IMR-90 (cell line): ENCODE results near the gene SPOCK3. TPM values are rescaled to one million over a fixed set of nuclear protein-coding genes. Genes with fewer than 3 reads are reported as not detected.

Experiments used
- ATAC-seq: fragments of 200-7000 bp; cut with Tn5 transposase; 2 replicates; pipeline ENCODE4 v1.9.1; 2020; ENCODE audit warnings: low read depth, mild to moderate bottlenecking, moderate library complexity
- BruUV-seq: library from RNA; stranded (reverse); fragments of 400-500 nt; replicated peaks from 2 replicates; lab custom pipeline; 2021; lab: Mats Ljungman, UMichigan
- CTCF ChIA-PET: fragments of 300-600 bp; formaldehyde crosslinking; extraction: SDS; loops from one replicate; lab custom pipeline; 2021; ENCODE audit warnings: antibody characterized with exemption; lab: Yijun Ruan, JAX
- POLR2A ChIA-PET: fragments of 300-600 bp; sonication (Branson Sonifier 250); formaldehyde crosslinking; loops from one replicate; lab custom pipeline; 2022; ENCODE audit warnings: antibody characterized with exemption; ENCODE audit not compliant: unreplicated experiment; lab: Charles Lee
- DNase-seq: peaks from one replicate; pipeline ENCODE4 v3.0.0; 2013
- H2AFZ ChIP-seq: replicated peaks from 2 replicates; pipeline ENCODE3; 2013; ENCODE audit warnings: low read length, mild to moderate bottlenecking; ENCODE audit not compliant: poor library complexity
- H2AK5ac ChIP-seq: 2 replicates; pipeline ENCODE4 v1.6.1; 2013; ENCODE audit warnings: low read depth, low read length, inconsistent platforms
- H2AK9ac ChIP-seq: replicated peaks from 2 replicates; pipeline ENCODE3; 2013; ENCODE audit warnings: mild to moderate bottlenecking, low read depth, low read length, moderate library complexity; ENCODE audit not compliant: poor library complexity
- H2BK120ac ChIP-seq: 2 replicates; pipeline ENCODE4 v1.6.1; 2013; ENCODE audit warnings: low read depth, low read length, inconsistent platforms
- H2BK15ac ChIP-seq: 3 replicates; pipeline ENCODE4 v1.6.1; 2013; ENCODE audit warnings: low read depth, low read length, inconsistent platforms
- H2BK20ac ChIP-seq: 2 replicates; pipeline ENCODE4 v1.6.1; 2013; ENCODE audit warnings: low read depth, mild to moderate bottlenecking, inconsistent platforms, low read length, moderate library complexity
- H2BK5ac ChIP-seq: 2 replicates; pipeline ENCODE4 v1.6.1; 2013; ENCODE audit warnings: mild to moderate bottlenecking, low read depth, low read length, inconsistent platforms; ENCODE audit not compliant: poor library complexity, severe bottlenecking
- H3K14ac ChIP-seq: replicated peaks from 2 replicates; pipeline ENCODE4 v1.6.1; 2013; ENCODE audit warnings: low read depth, low read length, inconsistent platforms
- H3K18ac ChIP-seq: 2 replicates; pipeline ENCODE4 v1.6.1; 2013; ENCODE audit warnings: low read depth, low read length, control low read depth
- H3K23ac ChIP-seq: 2 replicates; pipeline ENCODE4 v1.6.1; 2013; ENCODE audit warnings: low read depth, low read length, inconsistent platforms
- H3K27ac ChIP-seq: 2 replicates; pipeline ENCODE4 v1.5.1; 2013; ENCODE audit warnings: mild to moderate bottlenecking, control low read depth, low read length; ENCODE audit not compliant: insufficient read depth
- H3K27me3 ChIP-seq: 2 replicates; pipeline ENCODE4 v1.6.1; 2013; ENCODE audit warnings: low read length; ENCODE audit not compliant: control insufficient read depth, insufficient read depth
- H3K36me3 ChIP-seq: 2 replicates; pipeline ENCODE4 v1.6.1; 2013; ENCODE audit warnings: low read length, mixed read lengths; ENCODE audit not compliant: control insufficient read depth, insufficient read depth
- H3K4ac ChIP-seq: 2 replicates; pipeline ENCODE4 v1.6.1; 2013; ENCODE audit warnings: low read depth, low read length, inconsistent platforms
- H3K4me1 ChIP-seq: 2 replicates; pipeline ENCODE4 v1.6.1; 2013; ENCODE audit warnings: low read length, mixed read lengths; ENCODE audit not compliant: control insufficient read depth, insufficient read depth
- H3K4me2 ChIP-seq: 2 replicates; pipeline ENCODE4 v1.6.1; 2013; ENCODE audit warnings: low read depth, mild to moderate bottlenecking, control low read depth, low read length, moderate library complexity
- H3K4me3 ChIP-seq: 2 replicates; pipeline ENCODE4 v1.5.1; 2013; ENCODE audit warnings: low read depth, mild to moderate bottlenecking, control low read depth, low read length, moderate library complexity; ENCODE audit not compliant: insufficient read depth
- H3K56ac ChIP-seq: 2 replicates; pipeline ENCODE4 v1.6.1; 2013; ENCODE audit warnings: low read length, inconsistent platforms; ENCODE audit not compliant: insufficient read depth; ENCODE audit errors: extremely low read depth
- H3K79me1 ChIP-seq, 2 experiments: 2 replicates each; pipeline ENCODE4 v1.6.1; 2013; ENCODE audit warnings: low read length in 2 of 2, inconsistent platforms in 1 of 2, low read depth in 1 of 2
- H3K9ac ChIP-seq: 2 replicates; pipeline ENCODE4 v1.6.1; 2013; ENCODE audit warnings: low read depth, low read length, control low read depth
- H3K9me1 ChIP-seq: 2 replicates; pipeline ENCODE4 v1.6.1; 2013; ENCODE audit warnings: low read length, inconsistent platforms; ENCODE audit not compliant: insufficient read depth
- H3K9me3 ChIP-seq: 2 replicates; pipeline ENCODE4 v1.6.1; 2013; ENCODE audit warnings: low read length; ENCODE audit not compliant: control insufficient read depth, insufficient read depth
- H4K20me1 ChIP-seq: 2 replicates; pipeline ENCODE4 v1.6.1; 2013; ENCODE audit warnings: low read length, inconsistent platforms; ENCODE audit not compliant: insufficient read depth
- H4K5ac ChIP-seq: 2 replicates; pipeline ENCODE4 v1.6.1; 2013; ENCODE audit warnings: mild to moderate bottlenecking, low read depth, low read length, control low read depth
- H4K8ac ChIP-seq, 2 experiments: 2 replicates each; pipeline ENCODE4 v1.6.1; 2013; ENCODE audit warnings: low read depth in 2 of 2, low read length in 2 of 2, control low read depth in 1 of 2, inconsistent platforms in 1 of 2
- H4K91ac ChIP-seq: 2 replicates; pipeline ENCODE4 v1.6.1; 2013; ENCODE audit warnings: low read depth, low read length, inconsistent platforms; ENCODE audit not compliant: insufficient read depth
- CTCF ChIP-seq: conservative IDR thresholded peaks from 2 replicates; pipeline ENCODE4 v1.5.1; 2012; ENCODE audit warnings: mild to moderate bottlenecking, low read depth, low read length, improper control_type of control experiment
- FOS ChIP-seq: fragments of 150-350 bp; IDR thresholded peaks from 2 replicates; pipeline ENCODE4 v1.6.1; 2016; ENCODE audit warnings: low read depth, low read length
- RAD21 ChIP-seq: IDR thresholded peaks from 2 replicates; pipeline ENCODE4 v1.6.1; 2012; ENCODE audit warnings: low read length, improper control_type of control experiment
- RCOR1 ChIP-seq: IDR thresholded peaks from 2 replicates; pipeline ENCODE4 v1.6.1; 2012; ENCODE audit warnings: mild to moderate bottlenecking, low read length, improper control_type of control experiment; ENCODE audit not compliant: insufficient replicate concordance
- SMC3 ChIP-seq: fragments of 150-350 bp; IDR thresholded peaks from 2 replicates; pipeline ENCODE4 v1.6.1; 2016; ENCODE audit warnings: low read depth, mild to moderate bottlenecking, antibody characterized with exemption, low read length, moderate library complexity
- WGBS, 2 experiments: methylation state at CpG; one replicate each; pipeline versions ENCODE4 v1.1.5 to v1.1.7; 2013; ENCODE audit warnings: missing lambda C conversion rate in 2 of 2; ENCODE audit not compliant: insufficient read length in 1 of 2; ENCODE audit errors: extremely low coverage in 2 of 2; 5-methylcytosine and 5-hydroxymethylcytosine counted together
- dilution Hi-C: fragments of 300-500 bp; cut with HindIII; formaldehyde crosslinking; loops from one replicate; pipeline ENCODE4 v1.14.3; 2018; ENCODE audit warnings: low sequenced_read_pairs; ENCODE audit not compliant: unreplicated experiment
- in situ Hi-C: fragments of 300-500 bp; cut with MboI; formaldehyde crosslinking; loops from 3 replicates; pipeline ENCODE4 v1.14.3; 2019; ENCODE audit warnings: low sequenced_read_pairs, inconsistent platforms, mixed read lengths
- intact Hi-C: fragments of 100-400 bp; cut with micrococcal nuclease; formaldehyde crosslinking; loops from 2 replicates; pipeline ENCODE4 v1.10.0; 2022
- polyA plus RNA-seq, 3 experiments: library from polyadenylated mRNA; depleted of rRNA; stranded (reverse); fragments of >200 nt; gene quantifications; 2 replicates each; pipeline ENCODE4 v1.2.3, GENCODE V29; 2012; ENCODE audit warnings: low replicate concordance in 1 of 3
- total RNA-seq: library from RNA; depleted of rRNA; stranded (reverse); fragments of >200 nt; gene quantifications from 2 replicates; pipeline ENCODE4 v1.2.3, GENCODE V29; 2012

Gene SPOCK3
- total and polyA plus RNA-seq, 2 of the 4 experiments (the other 2 are of a cell fraction) = not detected

GRCh38 chr4:167021545-167022155 lies 212.6 kb downstream of the SPOCK3 start:
- TF ChIP-seq FOS = no peak
- TF ChIP-seq CTCF = peak; percentile 73
- peak; percentile 60 for TF ChIP-seq RAD21
- TF ChIP-seq SMC3 = peak; percentile 72
- TF ChIP-seq RCOR1 = no peak
- WGBS, 2 experiments = no CpG with 5 or more reads among the region's 11 CpGs
- H2BK5ac ChIP-seq = no peak overlapping the region
- H3K9me3 ChIP-seq = no peaks in the 10 kb centered on the region
- no peak overlapping the region for H3K23ac ChIP-seq
- H2BK15ac ChIP-seq = no peak overlapping the region
- no peak overlapping the region for H3K18ac ChIP-seq
- H4K5ac ChIP-seq = no peak overlapping the region
- ChIA-PET POLR2A (no interaction called here), CTCF (interaction anchor here (0.6 to 1.7 kb wide), 6 partner anchors 9 to 1132 kb away, joined by 3 to 4 read pairs (median 3); no protein-coding TSS in a partner anchor)
- H3K4me1 ChIP-seq = no peaks in the 10 kb centered on the region
- no peaks in the 10 kb centered on the region for H3K27me3 ChIP-seq
- no TSS peak for BruUV-seq
- no peak overlapping the region for H2BK120ac ChIP-seq
- H2AFZ ChIP-seq = no peak overlapping the region
- H4K20me1 ChIP-seq = no peaks in the 10 kb centered on the region
- DNase-seq (peak; percentile 51), ATAC-seq (peak; percentile 69)
- dilution Hi-C loops (no loop called here), in situ Hi-C loops (loop anchor here (5.0 kb wide), 2 partner anchors 1051 to 1136 kb away; no protein-coding TSS in a partner anchor), intact Hi-C loops (loop anchor here (1.0 to 5.0 kb wide), 4 partner anchors 601 to 1133 kb away; no protein-coding TSS in a partner anchor)
- no peak overlapping the region for H3K4ac ChIP-seq
- no peaks in the 10 kb centered on the region for H3K36me3 ChIP-seq
- no peak overlapping the region for H2AK5ac ChIP-seq
- no peak overlapping the region for H2BK20ac ChIP-seq
- H3K79me1 ChIP-seq = no peaks in the 10 kb centered on the region
- no peak overlapping the region for H3K4me3 ChIP-seq
- H3K56ac ChIP-seq = no peak overlapping the region
- no peak overlapping the region for H3K9ac ChIP-seq
- no peak overlapping the region for H4K8ac ChIP-seq
- no peaks in the 10 kb centered on the region for H3K9me1 ChIP-seq
- no peak overlapping the region for H4K91ac ChIP-seq
- no peak overlapping the region for H2AK9ac ChIP-seq
- no peak overlapping the region for H3K27ac ChIP-seq
- H3K4me2 ChIP-seq = no peak overlapping the region
- H3K14ac ChIP-seq = no peak overlapping the region
